Measurements from ENCODE around the gene LRCH1.

DNA sequence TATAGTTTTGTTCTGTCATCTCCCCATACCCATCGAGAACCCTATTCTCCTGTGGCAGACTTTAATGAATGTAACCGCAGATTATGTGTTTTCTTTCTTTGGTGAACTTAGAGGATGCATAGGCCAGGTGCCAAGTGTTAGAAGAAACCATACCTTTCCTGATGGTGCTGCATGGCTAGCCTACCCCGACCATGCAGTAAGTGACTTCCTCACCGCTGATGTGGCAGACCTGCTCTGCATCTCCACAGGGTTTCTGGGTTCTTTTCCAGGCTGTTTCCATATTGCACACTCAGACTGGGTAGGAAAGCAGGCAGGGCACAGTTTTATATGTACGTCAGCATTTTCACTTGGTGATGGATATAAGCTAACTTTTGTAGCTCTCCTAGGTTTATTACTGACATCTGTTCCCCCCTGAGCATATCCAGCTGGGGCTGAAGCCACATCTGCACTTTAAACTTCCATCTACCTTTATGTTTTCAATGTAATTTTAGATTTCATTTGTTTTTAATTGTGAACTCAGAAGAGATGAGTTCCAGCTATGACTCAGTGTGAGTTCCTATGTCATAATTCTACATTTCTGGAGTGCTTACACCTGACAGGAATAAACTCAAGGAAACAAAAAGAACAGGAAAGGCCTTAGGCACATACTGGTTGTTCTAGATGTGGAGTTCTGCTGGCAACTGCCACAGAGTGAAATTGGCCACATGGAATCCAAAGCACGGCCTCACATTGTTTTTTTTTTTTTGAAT lies 42.3 kb downstream of the LRCH1 start:
- TF ChIP-seq POLR2A (IDR thresholded peaks at IDR 0.05): no peak
- TF ChIP-seq, protein P1, sequence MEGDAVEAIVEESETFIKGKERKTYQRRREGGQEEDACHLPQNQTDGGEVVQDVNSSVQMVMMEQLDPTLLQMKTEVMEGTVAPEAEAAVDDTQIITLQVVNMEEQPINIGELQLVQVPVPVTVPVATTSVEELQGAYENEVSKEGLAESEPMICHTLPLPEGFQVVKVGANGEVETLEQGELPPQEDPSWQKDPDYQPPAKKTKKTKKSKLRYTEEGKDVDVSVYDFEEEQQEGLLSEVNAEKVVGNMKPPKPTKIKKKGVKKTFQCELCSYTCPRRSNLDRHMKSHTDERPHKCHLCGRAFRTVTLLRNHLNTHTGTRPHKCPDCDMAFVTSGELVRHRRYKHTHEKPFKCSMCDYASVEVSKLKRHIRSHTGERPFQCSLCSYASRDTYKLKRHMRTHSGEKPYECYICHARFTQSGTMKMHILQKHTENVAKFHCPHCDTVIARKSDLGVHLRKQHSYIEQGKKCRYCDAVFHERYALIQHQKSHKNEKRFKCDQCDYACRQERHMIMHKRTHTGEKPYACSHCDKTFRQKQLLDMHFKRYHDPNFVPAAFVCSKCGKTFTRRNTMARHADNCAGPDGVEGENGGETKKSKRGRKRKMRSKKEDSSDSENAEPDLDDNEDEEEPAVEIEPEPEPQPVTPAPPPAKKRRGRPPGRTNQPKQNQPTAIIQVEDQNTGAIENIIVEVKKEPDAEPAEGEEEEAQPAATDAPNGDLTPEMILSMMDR (IDR thresholded peaks at IDR 0.05): no peak
